H1 (cell line): ENCODE data around the gene ASB16. TPM values are rescaled to one million over a fixed set of nuclear protein-coding genes. Genes with fewer than 3 reads are reported as not detected.

Experiments
- CTCF ChIA-PET: fragments of 300-600 bp; sonication (Branson Sonifier 250); formaldehyde crosslinking; loops from one replicate; lab custom pipeline; 2021; ENCODE audit not compliant: partially characterized antibody; lab: Charles Lee
- POLR2A ChIA-PET: fragments of 300-600 bp; sonication (Branson Sonifier 250); formaldehyde crosslinking; loops from one replicate; lab custom pipeline; 2021; ENCODE audit warnings: inconsistent platforms; ENCODE audit not compliant: partially characterized antibody; lab: Charles Lee
- DNase-seq, 2 experiments: peaks; one replicate each; pipeline versions ENCODE4 v3.0.0 to v3.0.0-alpha.2; 2010 to 2022; ENCODE audit warnings: low spot score in 2 of 2, low read depth in 1 of 2, mixed read lengths in 1 of 2
- FAIRE-seq: peaks from 2 replicates; lab custom pipeline; 2011; peaks lifted over from hg19 to GRCh38; lab: Jason Lieb, UNC
- H2AFZ ChIP-seq: 2 replicates; pipeline ENCODE4 v1.8.1; 2012; ENCODE audit warnings: low read length, inconsistent platforms
- H2AK5ac ChIP-seq: 2 replicates; pipeline ENCODE4 v1.6.1; 2013; ENCODE audit warnings: low read depth, low read length
- H2BK120ac ChIP-seq: replicated peaks from 2 replicates; pipeline ENCODE3; 2013; ENCODE audit warnings: low read depth, low read length, inconsistent platforms
- H2BK12ac ChIP-seq: 2 replicates; pipeline ENCODE4 v1.6.1; 2013; ENCODE audit warnings: low read depth, low read length
- H2BK15ac ChIP-seq: 2 replicates; pipeline ENCODE4 v1.6.1; 2013; ENCODE audit warnings: low read length
- H2BK20ac ChIP-seq: 2 replicates; pipeline ENCODE4 v1.6.1; 2013; ENCODE audit warnings: low read length
- H2BK5ac ChIP-seq: 2 replicates; pipeline ENCODE4 v1.6.1; 2013; ENCODE audit warnings: low read depth, low read length
- H3K14ac ChIP-seq: 2 replicates; pipeline ENCODE4 v1.6.1; 2013; ENCODE audit warnings: inconsistent platforms; ENCODE audit not compliant: insufficient read length
- H3K18ac ChIP-seq: 2 replicates; pipeline ENCODE4 v1.6.1; 2013; ENCODE audit warnings: low read length; ENCODE audit errors: extremely low read depth
- H3K23ac ChIP-seq: 2 replicates; pipeline ENCODE4 v1.6.1; 2013; ENCODE audit warnings: inconsistent platforms; ENCODE audit not compliant: insufficient read length
- H3K23me2 ChIP-seq: 2 replicates; pipeline ENCODE4 v1.6.1; 2013; ENCODE audit warnings: low read depth, low read length
- H3K27ac ChIP-seq: 2 replicates; pipeline ENCODE4 v1.6.1; 2011; ENCODE audit warnings: low read depth, low read length, inconsistent platforms
- H3K27me3 ChIP-seq, 4 experiments: replicated peaks in 1 of 4; 1 replicate in 1 of 4; 2 replicates in 3 of 4; pipeline versions ENCODE4 v1.6.1 to v1.8.1; 2011 to 2013; ENCODE audit warnings: low read length in 3 of 4, mild to moderate bottlenecking in 3 of 4, inconsistent platforms in 2 of 4, mixed read lengths in 2 of 4, moderate library complexity in 1 of 4; ENCODE audit not compliant: control insufficient read depth in 3 of 4, insufficient read depth in 3 of 4; ENCODE audit errors: extremely low read depth in 1 of 4
- H3K36me3 ChIP-seq, 4 experiments: 2 replicates each; pipeline versions ENCODE4 v1.6.1 to v1.8.1; 2011 to 2013; ENCODE audit warnings: mild to moderate bottlenecking in 4 of 4, low read length in 3 of 4, moderate library complexity in 2 of 4, control low read depth in 1 of 4, inconsistent platforms in 1 of 4; ENCODE audit not compliant: insufficient read depth in 4 of 4, control insufficient read depth in 2 of 4
- H3K4ac ChIP-seq: replicated peaks from 2 replicates; pipeline ENCODE3; 2013; ENCODE audit warnings: low read length, low read depth, mixed read lengths, inconsistent platforms; ENCODE audit not compliant: insufficient read length
- H3K4me1 ChIP-seq, 4 experiments: replicated peaks in 1 of 4; 1 replicate in 1 of 4; 2 replicates in 3 of 4; pipeline versions ENCODE4 v1.6.1 to v1.8.1; 2011 to 2013; ENCODE audit warnings: low read length in 3 of 4, inconsistent platforms in 2 of 4, mixed read lengths in 1 of 4; ENCODE audit not compliant: insufficient read depth in 4 of 4, control insufficient read depth in 3 of 4
- H3K4me2 ChIP-seq, 2 experiments: 2 replicates each; pipeline versions ENCODE4 v1.6.1 to v1.8.1; 2011 to 2013; ENCODE audit warnings: low read depth in 2 of 2, low read length in 2 of 2, control low read depth in 1 of 2, inconsistent platforms in 1 of 2, mild to moderate bottlenecking in 1 of 2; ENCODE audit not compliant: insufficient read depth in 1 of 2
- H3K4me3 ChIP-seq, 4 experiments: fragments of 200-600, 300-600 bp in 1 of 4; sonication (generic), shearing (Covaris generic), sonication (Bioruptor Twin) in 1 of 4; 2 replicates each; pipeline versions ENCODE4 v1.5.1 to v1.8.1; 2011 to 2016; ENCODE audit warnings: low read length in 4 of 4, low read depth in 3 of 4, control low read depth in 2 of 4, inconsistent platforms in 2 of 4, mild to moderate bottlenecking in 2 of 4, mixed read lengths in 1 of 4, moderate library complexity in 1 of 4; ENCODE audit not compliant: insufficient read depth in 2 of 4; ENCODE audit errors: extremely low read depth in 1 of 4
- H3K56ac ChIP-seq: replicated peaks from 2 replicates; pipeline ENCODE3; 2013; ENCODE audit warnings: low read depth, mild to moderate bottlenecking, mixed read lengths, low read length, inconsistent platforms; ENCODE audit not compliant: insufficient read length
- H3K79me1 ChIP-seq: 2 replicates; pipeline ENCODE4 v1.6.1; 2013; ENCODE audit warnings: low read depth, low read length, control low read depth
- H3K79me2 ChIP-seq, 2 experiments: 2 replicates each; pipeline versions ENCODE4 v1.6.1 to v1.8.1; 2012 to 2013; ENCODE audit warnings: low read length in 2 of 2, mild to moderate bottlenecking in 2 of 2, inconsistent platforms in 1 of 2; ENCODE audit not compliant: insufficient read depth in 2 of 2, control insufficient read depth in 1 of 2
- H3K9ac ChIP-seq, 4 experiments: replicated peaks in 1 of 4; 1 replicate in 1 of 4; 2 replicates in 3 of 4; pipeline versions ENCODE4 v1.6.1 to v1.8.1; 2011 to 2013; ENCODE audit warnings: low read depth in 3 of 4, low read length in 3 of 4, control low read depth in 2 of 4, mild to moderate bottlenecking in 2 of 4, moderate library complexity in 2 of 4, inconsistent platforms in 1 of 4; ENCODE audit errors: extremely low read depth in 1 of 4
- H3K9me3 ChIP-seq, 2 experiments: 2 replicates each; pipeline versions ENCODE4 v1.6.1 to v1.8.1; 2012 to 2013; ENCODE audit warnings: mild to moderate bottlenecking in 2 of 2, moderate library complexity in 2 of 2, control low read depth in 1 of 2, inconsistent platforms in 1 of 2, low read depth in 1 of 2, low read length in 1 of 2, mixed read lengths in 1 of 2; ENCODE audit not compliant: insufficient read depth in 2 of 2
- H4K20me1 ChIP-seq, 2 experiments: replicated peaks in 1 of 2; 2 replicates each; pipeline versions ENCODE3 to v1.8.1; 2011 to 2013; ENCODE audit warnings: inconsistent platforms in 2 of 2, low read length in 2 of 2, mild to moderate bottlenecking in 1 of 2; ENCODE audit not compliant: insufficient read depth in 2 of 2, control insufficient read depth in 1 of 2
- H4K5ac ChIP-seq: 2 replicates; pipeline ENCODE4 v1.6.1; 2013; ENCODE audit warnings: low read length, low read depth, mixed read lengths, inconsistent platforms; ENCODE audit not compliant: insufficient read length
- H4K8ac ChIP-seq: 2 replicates; pipeline ENCODE4 v1.8.0; 2013; ENCODE audit warnings: mild to moderate bottlenecking, moderate library complexity, low read length, inconsistent platforms; ENCODE audit not compliant: insufficient read depth; ENCODE audit errors: extremely low read depth
- H4K91ac ChIP-seq: replicated peaks from 2 replicates; pipeline ENCODE3; 2013; ENCODE audit warnings: low read length, mixed read lengths, inconsistent platforms; ENCODE audit not compliant: insufficient read length
- BACH1 ChIP-seq: IDR thresholded peaks from 2 replicates; pipeline ENCODE4 v1.6.1; 2012; ENCODE audit warnings: low read length, improper control_type of control experiment
- HDAC6 ChIP-seq: IDR thresholded peaks from one replicate; pipeline ENCODE4 v1.7.1; 2012; ENCODE audit warnings: low read depth, mild to moderate bottlenecking, inconsistent platforms, low read length, moderate library complexity
- JUND ChIP-seq: IDR thresholded peaks from 2 replicates; pipeline ENCODE4 v1.6.1; 2011; ENCODE audit warnings: mild to moderate bottlenecking, improper control_type of control experiment, low read length
- KDM4A ChIP-seq: IDR thresholded peaks from one replicate; pipeline ENCODE4 v1.7.1; 2012; ENCODE audit warnings: low read depth, mild to moderate bottlenecking, moderate library complexity, low read length, inconsistent platforms; ENCODE audit not compliant: severe bottlenecking
- MAFK ChIP-seq: IDR thresholded peaks from 2 replicates; pipeline ENCODE4 v1.6.1; 2012; ENCODE audit warnings: low read depth, mild to moderate bottlenecking, improper control_type of control experiment, low read length
- PHF8 ChIP-seq: fragments of 200-600 bp; sonication (generic); conservative IDR thresholded peaks from 2 replicates; pipeline ENCODE4 v1.7.1; 2012; ENCODE audit warnings: low read depth, mild to moderate bottlenecking, inconsistent platforms, low read length, moderate library complexity
- RFX5 ChIP-seq: IDR thresholded peaks from 2 replicates; pipeline ENCODE4 v1.6.1; 2011; ENCODE audit warnings: low read depth, low read length, improper control_type of control experiment, borderline replicate concordance
- SRF ChIP-seq: IDR thresholded peaks from 2 replicates; pipeline ENCODE4 v1.6.1; 2011; ENCODE audit warnings: mild to moderate bottlenecking, low read depth, low read length, moderate library complexity
- YY1 ChIP-seq: IDR thresholded peaks from 2 replicates; pipeline ENCODE4 v1.6.1; 2011; ENCODE audit warnings: low read depth, mild to moderate bottlenecking, low read length
- WGBS, 2 experiments: shearing (Covaris generic) in 1 of 2; methylation state at CpG; one replicate each; pipeline versions ENCODE4 v1.1.6 to v1.1.7; 2013 to 2015; ENCODE audit warnings: low lambda C conversion rate in 2 of 2, mixed read lengths in 2 of 2, inconsistent platforms in 1 of 2, low coverage in 1 of 2, missing lambda C conversion rate in 1 of 2; ENCODE audit not compliant: insufficient replicate concordance in 2 of 2, insufficient coverage in 1 of 2, insufficient read length in 1 of 2; ENCODE audit errors: extremely low coverage in 1 of 2, missing lambda C conversion rate in 1 of 2; 5-methylcytosine and 5-hydroxymethylcytosine counted together
- polyA plus RNA-seq, 7 experiments: library from polyadenylated mRNA; depleted of rRNA in 3 of 7; stranded (reverse) in 5 of 7; unstranded in 2 of 7; fragments of >200 nt in 5 of 7; fragments of 200-250 nt in 2 of 7; gene quantifications; 1 replicate in 5 of 7; 2 replicates in 1 of 7; 4 replicates in 1 of 7; pipeline versions ENCODE4 v1.2.1 to v1.2.3, GENCODE V29; 2011 to 2013; ENCODE audit warnings: missing spikeins in 2 of 7, mixed read lengths in 2 of 7
- total RNA-seq: library from RNA; stranded (reverse); fragmentation: NEBNext Ultra II Directional; extraction: Animal tissue kit (Norgen Biotek cat#: 25700); gene quantifications from 2 replicates; pipeline ENCODE4 v1.2.1, GENCODE V29; 2021
- TF ChIP-seq, protein P1 (sequence below): IDR thresholded peaks from 2 replicates; pipeline ENCODE4 v1.6.1; 2011; ENCODE audit warnings: low read length, improper control_type of control experiment

Gene ASB16
- total and polyA plus RNA-seq, 2 of the 8 experiments (the other 6 are each of a cell fraction or from before 2014, with no cell fraction given), result 0.05 TPM; not detected in 1

DNA sequence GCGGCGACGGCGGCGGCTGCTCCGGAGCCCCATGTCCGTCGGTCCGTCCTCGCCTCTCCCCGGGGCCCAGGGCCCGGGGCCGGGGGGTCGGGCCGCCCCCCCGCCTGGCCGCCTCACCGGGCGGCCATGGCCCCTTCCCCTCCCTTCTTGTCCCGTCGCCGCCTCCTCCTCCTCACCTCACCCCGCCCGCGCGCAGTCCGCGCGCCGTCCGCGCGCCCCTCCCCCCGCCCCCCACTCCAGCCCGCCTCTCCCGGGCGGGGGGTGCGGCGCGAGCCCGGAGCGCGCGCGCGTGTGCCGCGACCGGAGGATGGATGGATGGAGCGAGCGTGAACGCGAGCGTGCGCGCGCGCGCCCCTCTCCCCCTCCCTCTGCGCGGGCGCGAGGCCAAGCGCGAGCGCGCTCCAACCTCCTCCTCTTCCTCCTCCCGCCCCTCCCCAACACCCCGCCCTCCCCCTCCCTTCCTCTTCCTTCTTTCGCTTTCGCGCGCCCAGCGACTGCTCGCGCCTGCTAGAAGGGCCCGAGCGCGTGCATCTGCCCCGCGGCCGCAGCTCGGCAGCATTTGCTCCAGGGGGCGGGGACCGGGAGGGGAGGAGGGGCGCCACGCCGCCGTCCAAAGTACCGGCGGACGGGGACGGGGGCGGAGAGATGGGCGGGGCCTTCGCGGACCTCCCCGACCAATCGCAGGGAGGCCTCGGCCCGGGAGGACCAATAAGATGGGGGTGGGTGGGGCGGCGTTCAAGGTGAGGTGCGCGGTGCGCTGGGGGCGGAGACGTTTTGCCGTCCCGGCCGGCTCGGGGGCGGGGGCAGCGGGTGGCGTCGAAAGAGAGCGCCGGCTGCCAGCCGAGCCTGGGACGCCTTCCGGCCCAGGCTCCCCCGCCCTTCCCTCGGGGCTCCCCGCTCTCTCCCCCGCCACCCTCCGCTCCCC lies 29.3 kb downstream of the ASB16 start, which contains the start of gene ATXN7L3:
Gene ATXN7L3 (minus strand): TSS at position 332 of the 925 bp plus-strand sequence. CDS start 1,814 bp downstream, outside the sequence.
- H3K9me3 ChIP-seq, result no peaks in the 10 kb centered on the region
- peak within 1 kb of the TSS; percentile 66 for H3K27ac ChIP-seq
- peak within 1 kb of the TSS; percentile 71 for H3K4ac ChIP-seq
- ChIA-PET CTCF (interaction anchor here (1.0 to 2.7 kb wide), 4 partner anchors 10 to 31 kb away, joined by 5 to 13 read pairs (median 8); partner anchors contain the start of gene TMUB2), POLR2A (interaction anchor here (0.9 to 8.5 kb wide), 11 partner anchors 10 to 162 kb away, joined by 3 to 78 read pairs (median 5); partner anchors contain the start of genes TMUB2 and UBTF)
- DNase-seq, result peak; percentile 92 to 97
- no peak within 1 kb of the TSS for H2AFZ ChIP-seq
- H4K8ac ChIP-seq, result peak within 1 kb of the TSS; percentile 94
- peak within 1 kb of the TSS; percentile 72 for H4K91ac ChIP-seq
- 17% methylated on average over 1 of the region's 126 CpGs; no CpG with 5 or more reads in 1 of the 2 experiments for WGBS, 2 experiments
- no peak for FAIRE-seq
- H3K14ac ChIP-seq, result peak within 1 kb of the TSS; percentile 37
- no peak within 1 kb of the TSS for H2BK20ac ChIP-seq
- peaks cover 0 to 6% of the 10 kb centered on the region in 2 experiments for H4K20me1 ChIP-seq
- H3K27me3 ChIP-seq, result no peaks in the 10 kb centered on the region
- peak within 1 kb of the TSS; percentile 69 for H4K5ac ChIP-seq
- peak within 1 kb of the TSS; percentile 94 for H3K56ac ChIP-seq
- H2BK12ac ChIP-seq, result peak within 1 kb of the TSS; percentile 46; the same call in 1 of the 2 replicates
- H2BK120ac ChIP-seq, result no peak within 1 kb of the TSS
- H3K23me2 ChIP-seq, result peaks cover 10% of the 10 kb centered on the region
- peaks cover 3 to 23% (median 8%) of the 10 kb centered on the region in 4 experiments for H3K4me1 ChIP-seq
- H3K23ac ChIP-seq, result no peak within 1 kb of the TSS
- H2AK5ac ChIP-seq, result no peak within 1 kb of the TSS
- no peaks in the 10 kb centered on the region; the same call in 1 of the 2 replicates for H3K79me1 ChIP-seq
- H3K79me2 ChIP-seq, result peaks cover 0 to 24% of the 10 kb centered on the region in 2 experiments; a peak in 3 of 4 replicates
- peaks cover 10 to 20% (median 14%) of the 10 kb centered on the region in 4 experiments for H3K36me3 ChIP-seq
- H3K9ac ChIP-seq, result peak within 1 kb of the TSS; percentile 74 to 80 (median 78)
- H2BK15ac ChIP-seq, result peak within 1 kb of the TSS; percentile 77; the same call in 1 of the 2 replicates
- peak within 1 kb of the TSS; percentile 86 to 97 for H3K4me2 ChIP-seq
- H3K4me3 ChIP-seq, result peak within 1 kb of the TSS; percentile 77 to 98 (median 82)
- H3K18ac ChIP-seq, result peak within 1 kb of the TSS; percentile 95
- H2BK5ac ChIP-seq, result peak within 1 kb of the TSS; percentile 89; the same call in 1 of the 2 replicates
- peak; percentile 37; the same call in 1 of the 2 replicates for TF ChIP-seq PHF8
- TF ChIP-seq SRF, result no peak
- TF ChIP-seq BACH1, result no peak
- no peak for TF ChIP-seq MAFK
- TF ChIP-seq JUND, result no peak
- no peak for TF ChIP-seq HDAC6
- TF ChIP-seq, protein P1, sequence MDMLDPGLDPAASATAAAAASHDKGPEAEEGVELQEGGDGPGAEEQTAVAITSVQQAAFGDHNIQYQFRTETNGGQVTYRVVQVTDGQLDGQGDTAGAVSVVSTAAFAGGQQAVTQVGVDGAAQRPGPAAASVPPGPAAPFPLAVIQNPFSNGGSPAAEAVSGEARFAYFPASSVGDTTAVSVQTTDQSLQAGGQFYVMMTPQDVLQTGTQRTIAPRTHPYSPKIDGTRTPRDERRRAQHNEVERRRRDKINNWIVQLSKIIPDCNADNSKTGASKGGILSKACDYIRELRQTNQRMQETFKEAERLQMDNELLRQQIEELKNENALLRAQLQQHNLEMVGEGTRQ, result no peak
- TF ChIP-seq KDM4A, result no peak
- TF ChIP-seq RFX5, result no peak
- TF ChIP-seq YY1, result no peak
